Colonic mucosa (tissue), 4 donors: ENCODE data around the gene PRKAR1B. TPM values are rescaled to one million over a fixed set of nuclear protein-coding genes. Genes with fewer than 3 reads are reported as not detected.

ENCODE experiments used
- DNase-seq: peaks from one replicate; pipeline ENCODE4 v3.0.0-alpha.2; 2020
- H3K27ac ChIP-seq: fragments of 200-600 bp; one replicate; pipeline ENCODE4 v1.8.0; 2021
- H3K27me3 ChIP-seq: fragments of 200-600 bp; one replicate; pipeline ENCODE4 v1.8.0; 2021
- H3K36me3 ChIP-seq: fragments of 200-600 bp; one replicate; pipeline ENCODE4 v1.8.0; 2021
- H3K4me1 ChIP-seq: fragments of 200-600 bp; one replicate; pipeline ENCODE4 v1.8.0; 2021; ENCODE audit warnings: mild to moderate bottlenecking
- H3K4me3 ChIP-seq: fragments of 200-600 bp; one replicate; pipeline ENCODE4 v1.8.0; 2021
- H3K9ac ChIP-seq, 2 donors: one replicate each; pipeline ENCODE4 v1.7.0; 2013; ENCODE audit warnings: control low read depth in 2 of 2, low read depth in 2 of 2, low read length in 2 of 2
- H3K9me3 ChIP-seq: fragments of 200-600 bp; one replicate; pipeline ENCODE4 v1.8.0; 2021
- intact Hi-C: fragments of 100-400 bp; cut with DNase I; formaldehyde crosslinking; loops from one replicate; pipeline ENCODE4 v1.14.1; 2022
- total RNA-seq, 2 donors: library from RNA; stranded (reverse); fragmentation: NEBNext Ultra II Directional in 1 of 2; extraction: Animal tissue kit (Norgen Biotek cat#: 25700) in 1 of 2; gene quantifications; one replicate each; pipeline ENCODE4 v1.2.1, GENCODE V29; 2021
- TF ChIP-seq, protein P1 (sequence below): fragments of 200-600 bp; IDR thresholded peaks from one replicate; pipeline ENCODE4 v1.8.0; 2022; ENCODE audit warnings: antibody characterized with exemption, mild to moderate bottlenecking
- donor health status: healthy.
- donor health status: DM: no; HTN: no; CAD: no.
- donor health status: DM: no; HTN: no; CAD: no.

The PRKAR1B gene
- total RNA-seq, 2 donors from 2014 or later, result 19.2 to 32.8 TPM

DNA sequence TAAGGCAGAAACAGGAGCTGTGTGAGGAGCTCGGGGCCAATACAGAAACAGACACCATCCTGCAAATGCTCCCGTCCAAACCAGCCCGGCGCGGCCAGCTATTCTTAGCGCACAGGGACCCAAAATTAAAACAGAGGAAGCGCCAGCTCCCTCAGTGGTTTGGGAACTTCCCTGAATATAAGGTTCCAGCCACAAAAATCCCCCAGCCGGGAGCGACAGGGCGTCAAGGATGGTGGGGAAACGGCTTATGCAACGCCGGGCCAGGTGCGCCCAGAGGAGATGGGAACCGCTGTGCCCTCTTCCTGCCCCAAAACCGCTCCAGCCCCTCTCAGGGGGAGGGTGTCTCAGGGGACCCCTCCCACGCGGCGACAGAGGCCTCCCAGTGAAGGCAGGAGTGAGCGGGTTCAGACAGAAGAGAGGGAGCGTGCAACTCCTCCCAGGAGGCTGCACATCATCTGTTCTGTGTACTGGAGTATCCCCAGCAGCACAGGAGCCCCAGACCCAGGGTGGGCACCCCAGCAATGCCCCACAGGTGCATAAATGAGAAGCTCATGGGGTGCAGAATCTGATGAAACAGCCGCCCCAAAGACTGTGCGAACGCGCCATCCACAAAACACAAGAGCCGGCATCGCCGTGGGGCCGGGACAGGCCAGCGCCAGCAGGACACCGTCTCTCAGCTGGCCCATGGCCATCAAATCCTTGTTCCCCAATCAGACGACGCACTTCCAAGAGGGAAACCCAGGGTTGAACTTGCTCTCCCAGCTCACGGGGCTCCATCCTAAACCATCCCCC is 133.6 kb downstream of the PRKAR1B start:
- H3K27me3 ChIP-seq, result no peaks in the 10 kb centered on the region
- no peaks in the 10 kb centered on the region for H3K36me3 ChIP-seq
- H3K9me3 ChIP-seq, result no peaks in the 10 kb centered on the region
- no peak for DNase-seq
- no peaks in the 10 kb centered on the region for H3K4me1 ChIP-seq
- no peak overlapping the region for H3K9ac ChIP-seq
- TF ChIP-seq, protein P1, sequence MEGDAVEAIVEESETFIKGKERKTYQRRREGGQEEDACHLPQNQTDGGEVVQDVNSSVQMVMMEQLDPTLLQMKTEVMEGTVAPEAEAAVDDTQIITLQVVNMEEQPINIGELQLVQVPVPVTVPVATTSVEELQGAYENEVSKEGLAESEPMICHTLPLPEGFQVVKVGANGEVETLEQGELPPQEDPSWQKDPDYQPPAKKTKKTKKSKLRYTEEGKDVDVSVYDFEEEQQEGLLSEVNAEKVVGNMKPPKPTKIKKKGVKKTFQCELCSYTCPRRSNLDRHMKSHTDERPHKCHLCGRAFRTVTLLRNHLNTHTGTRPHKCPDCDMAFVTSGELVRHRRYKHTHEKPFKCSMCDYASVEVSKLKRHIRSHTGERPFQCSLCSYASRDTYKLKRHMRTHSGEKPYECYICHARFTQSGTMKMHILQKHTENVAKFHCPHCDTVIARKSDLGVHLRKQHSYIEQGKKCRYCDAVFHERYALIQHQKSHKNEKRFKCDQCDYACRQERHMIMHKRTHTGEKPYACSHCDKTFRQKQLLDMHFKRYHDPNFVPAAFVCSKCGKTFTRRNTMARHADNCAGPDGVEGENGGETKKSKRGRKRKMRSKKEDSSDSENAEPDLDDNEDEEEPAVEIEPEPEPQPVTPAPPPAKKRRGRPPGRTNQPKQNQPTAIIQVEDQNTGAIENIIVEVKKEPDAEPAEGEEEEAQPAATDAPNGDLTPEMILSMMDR, result no peak
- no peak overlapping the region for H3K4me3 ChIP-seq
- intact Hi-C loops, result no loop called here
- H3K27ac ChIP-seq, result no peak overlapping the region

DNA sequence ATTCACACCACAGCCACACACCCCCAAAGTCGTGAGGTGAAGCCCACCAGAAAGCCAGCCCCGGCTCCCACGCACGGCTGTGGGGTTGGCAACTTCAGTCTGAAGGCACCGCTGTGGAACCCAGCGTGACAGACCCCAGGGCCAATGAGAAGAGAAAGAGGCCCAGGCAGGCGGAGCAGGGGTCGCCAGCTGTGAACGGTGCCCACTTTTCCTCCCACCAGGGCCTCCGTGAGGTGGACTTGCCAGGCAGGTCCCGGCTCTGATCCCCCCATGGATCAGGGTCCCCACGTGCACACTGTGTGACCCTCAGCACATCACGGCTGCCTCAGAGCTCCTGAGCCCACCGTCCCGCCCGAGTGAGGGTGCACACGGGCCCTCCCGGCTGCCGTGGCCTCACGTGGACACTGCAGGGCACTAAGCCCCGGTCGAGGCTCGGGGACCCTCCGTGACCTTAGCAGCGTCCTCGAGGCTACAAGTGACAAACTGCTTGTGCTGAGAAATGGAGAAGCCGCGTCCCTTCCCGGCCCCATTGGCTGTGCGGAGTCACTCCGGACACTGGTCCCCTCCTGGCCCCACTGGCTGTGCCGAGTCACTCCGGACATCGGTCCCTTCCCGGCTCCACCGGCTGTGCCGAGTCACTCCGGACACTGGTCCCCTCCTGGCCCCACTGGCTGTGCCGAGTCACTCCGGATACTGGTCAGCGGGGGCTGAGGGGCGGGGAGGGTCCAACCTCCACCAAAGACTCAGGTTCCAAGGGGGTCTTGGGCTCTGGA is 135.0 kb downstream of the PRKAR1B start:
- Histone ChIP-seq H3K9me3 (no peaks in the 10 kb centered on the region), H3K27ac (no peak overlapping the region), H3K4me1 (no peaks in the 10 kb centered on the region), H3K4me3 (no peak overlapping the region), H3K27me3 (no peaks in the 10 kb centered on the region), H3K9ac (no peak overlapping the region), H3K36me3 (no peaks in the 10 kb centered on the region)
- DNase-seq, result no peak
- intact Hi-C loops, result no loop called here
- TF ChIP-seq, protein P1, result no peak

DNA sequence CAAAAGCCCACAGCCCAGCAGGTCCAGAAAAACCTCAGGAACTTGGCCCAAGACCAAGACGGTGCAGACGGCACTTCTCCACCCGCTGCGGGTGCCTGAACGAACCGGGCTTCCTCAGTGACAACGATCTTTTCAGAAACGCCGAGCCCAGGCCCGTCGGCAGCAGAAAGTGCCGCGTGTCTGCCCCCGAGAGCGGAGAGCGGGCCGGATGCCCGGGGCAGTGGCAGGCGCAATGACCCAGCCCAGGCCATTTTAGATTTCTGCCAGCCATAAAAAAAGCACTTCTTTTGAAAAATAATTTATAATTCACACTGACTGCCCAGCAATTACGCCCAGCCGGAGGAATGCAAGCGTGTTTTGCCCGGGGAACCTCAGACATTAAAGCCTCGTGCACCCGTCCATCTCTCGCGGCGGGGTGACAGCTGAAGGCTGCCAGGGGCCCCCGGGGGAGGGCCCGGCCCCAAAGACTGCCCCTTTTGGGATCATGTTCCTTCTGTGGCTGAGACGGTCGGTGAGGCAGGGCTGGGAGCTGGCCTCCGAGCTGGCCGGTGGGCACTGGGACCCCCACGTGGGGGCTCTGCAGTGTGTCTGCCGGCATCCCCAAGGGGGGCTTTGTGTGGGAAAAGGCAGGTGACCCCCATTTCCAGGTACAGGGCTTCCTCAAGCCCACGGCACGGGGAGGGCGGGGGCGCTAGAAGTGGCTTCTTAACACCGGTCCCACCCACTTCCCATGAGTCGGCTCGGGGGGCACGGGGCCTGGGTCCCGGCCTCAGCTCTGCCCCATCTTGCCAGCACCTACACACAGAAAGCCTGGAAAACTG is 136.1 kb downstream of the PRKAR1B start:
- TF ChIP-seq, protein P1, result no peak
- Histone ChIP-seq H3K9ac (no peak overlapping the region), H3K4me3 (no peak overlapping the region), H3K9me3 (no peaks in the 10 kb centered on the region), H3K27me3 (no peaks in the 10 kb centered on the region), H3K27ac (no peak overlapping the region), H3K36me3 (no peaks in the 10 kb centered on the region), H3K4me1 (no peaks in the 10 kb centered on the region)
- no peak for DNase-seq
- intact Hi-C loops, result no loop called here

DNA sequence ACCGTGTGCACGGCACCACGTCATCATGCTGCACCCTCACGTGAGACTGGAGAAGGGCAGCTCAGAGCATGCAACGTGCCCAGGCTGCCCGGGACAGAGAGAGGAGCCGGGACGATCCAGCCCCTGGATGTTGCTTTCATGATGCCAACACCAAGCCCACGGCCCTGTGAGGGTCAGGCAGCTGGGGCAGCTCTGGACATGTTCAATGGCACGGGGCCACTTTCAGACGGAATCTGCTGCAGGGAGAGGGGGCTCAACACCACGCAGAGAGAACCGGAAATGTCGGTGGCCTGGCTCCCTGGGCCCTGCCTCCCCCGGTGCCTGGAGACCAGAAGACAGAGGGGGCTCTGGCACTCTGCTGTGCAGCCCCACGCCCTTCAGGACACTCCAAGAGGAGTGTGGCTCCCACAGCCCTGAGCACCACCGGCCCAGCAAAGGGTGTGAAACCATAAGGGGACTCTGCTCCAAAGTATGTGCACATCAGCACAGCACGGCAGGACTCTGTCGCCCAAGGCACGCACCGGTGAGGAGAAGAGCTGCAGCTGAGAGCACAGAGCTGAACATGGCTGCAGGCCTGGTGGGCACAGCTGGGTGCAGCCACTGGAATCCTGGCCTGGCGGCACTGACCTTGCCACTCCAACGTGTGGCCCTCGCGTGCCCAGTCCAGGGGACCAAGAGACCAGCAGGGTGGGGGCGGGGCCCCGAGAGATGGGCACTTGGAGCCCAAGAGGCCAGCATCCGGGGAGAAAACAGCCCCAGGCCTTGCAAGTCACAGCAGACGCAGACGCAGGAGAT is 137.1 kb downstream of the PRKAR1B start:
- intact Hi-C loops, result no loop called here
- Histone ChIP-seq H3K4me3 (no peak overlapping the region), H3K27ac (no peak overlapping the region), H3K9ac (no peak overlapping the region), H3K9me3 (no peaks in the 10 kb centered on the region), H3K4me1 (no peaks in the 10 kb centered on the region), H3K36me3 (no peaks in the 10 kb centered on the region), H3K27me3 (no peaks in the 10 kb centered on the region)
- DNase-seq, result no peak
- TF ChIP-seq, protein P1, result no peak

DNA sequence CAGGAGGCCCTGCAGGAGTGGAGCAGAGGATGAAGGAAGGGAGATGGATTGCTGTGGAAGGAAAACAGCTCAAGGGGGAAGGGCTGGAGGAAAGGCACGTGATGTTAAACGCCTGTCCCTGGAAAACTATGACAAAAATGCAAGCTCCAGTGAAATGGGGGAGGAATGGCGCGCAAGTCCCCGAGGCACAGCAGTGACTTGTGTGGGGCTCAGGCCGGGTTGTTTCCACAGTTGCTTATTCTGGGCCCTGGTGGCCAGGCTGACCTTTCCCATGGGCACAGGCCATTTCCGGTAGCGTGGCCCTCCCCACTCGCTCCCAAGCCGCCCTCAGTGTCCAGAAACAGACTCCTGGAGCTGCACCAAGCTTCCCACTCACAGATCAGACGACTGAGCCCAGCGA is 139.3 kb downstream of the PRKAR1B start:
- no peak overlapping the region for H3K4me3 ChIP-seq
- H3K9ac ChIP-seq, result no peak overlapping the region
- TF ChIP-seq, protein P1, result no peak
- no peak for DNase-seq
- intact Hi-C loops, result no loop called here
- no peaks in the 10 kb centered on the region for H3K4me1 ChIP-seq
- no peaks in the 10 kb centered on the region for H3K36me3 ChIP-seq
- no peaks in the 10 kb centered on the region for H3K27me3 ChIP-seq
- H3K9me3 ChIP-seq, result no peaks in the 10 kb centered on the region
- no peak overlapping the region for H3K27ac ChIP-seq
